ENCODE data around the gene BEST1. TPM values are rescaled to one million over a fixed set of nuclear protein-coding genes. Genes with fewer than 3 reads are reported as not detected.

Gene BEST1
- total RNA-seq, 4 donors from 2014 or later = 0.89 to 2.8 (median 1.5) TPM

GRCh38 chr11:61928606-61929005 lies 21.5 kb upstream of the BEST1 start:
- DNase-seq (ENCODE audit: low spot score in 2 of 2) = no peak
- intact Hi-C loops (cut with DNase I; ENCODE audit: low total_unique reads) = no loop called here
- no peak for TF ChIP-seq POLR2A (IDR thresholded peaks at IDR 0.05)
- no peak for TF ChIP-seq CTCF (IDR thresholded peaks at IDR 0.05)
- H3K4me3 ChIP-seq (ENCODE audit: low read depth, poor library complexity, severe bottlenecking) = no peak overlapping the region

- H3K4me3 ChIP-seq (ENCODE audit: low read depth, poor library complexity, severe bottlenecking) = no peak overlapping the region
- no peak for DNase-seq (ENCODE audit: low spot score in 2 of 2)
- intact Hi-C loops (cut with DNase I; ENCODE audit: low total_unique reads) = no loop called here
- TF ChIP-seq POLR2A (IDR thresholded peaks at IDR 0.05) = no peak
- WGBS, 2 donors = 83 to 93% methylated on average over 3 of the region's 3 CpGs
Measured at GRCh38 chr11:61930933-61931332, 19.2 kb upstream of the BEST1 start.

DNA sequence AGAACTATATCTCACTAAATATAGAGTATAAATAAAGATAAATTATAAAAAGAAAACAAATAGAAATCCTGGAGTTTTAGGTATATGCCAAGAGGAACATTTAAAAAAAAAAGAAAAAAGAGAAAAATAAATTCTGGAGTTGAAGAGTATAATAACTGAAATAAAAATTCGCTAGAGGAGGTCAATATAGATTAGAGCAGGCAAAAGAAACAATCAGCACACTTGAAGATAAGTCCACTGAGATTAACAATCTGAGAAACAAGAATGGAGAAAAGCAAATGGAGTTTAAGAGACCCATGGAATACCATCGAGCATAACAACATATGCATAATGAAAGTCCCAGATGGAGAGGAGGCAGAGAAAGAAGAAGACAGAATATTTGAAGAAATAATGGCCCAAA lies 14.3 kb upstream of the BEST1 start:
- DNase-seq (ENCODE audit: low spot score in 2 of 2) = no peak
- no peak overlapping the region for H3K4me3 ChIP-seq (ENCODE audit: low read depth, poor library complexity, severe bottlenecking)
- intact Hi-C loops (cut with DNase I; ENCODE audit: low total_unique reads) = no loop called here
- WGBS, 2 donors = 80 to 86% methylated on average over 2 of the region's 2 CpGs
- no peak for TF ChIP-seq CTCF (IDR thresholded peaks at IDR 0.05)
- no peak for TF ChIP-seq POLR2A (IDR thresholded peaks at IDR 0.05)

- WGBS, 2 donors = 89 to 94% methylated on average over 10 of the region's 10 CpGs
- DNase-seq (ENCODE audit: low spot score in 2 of 2) = peak in 1 of 2 donors; percentile 57
- TF ChIP-seq CTCF (IDR thresholded peaks at IDR 0.05) (no peak), POLR2A (IDR thresholded peaks at IDR 0.05) (no peak)
- no peak overlapping the region for H3K4me3 ChIP-seq (ENCODE audit: low read depth, poor library complexity, severe bottlenecking)
- intact Hi-C loops (cut with DNase I; ENCODE audit: low total_unique reads) = no loop called here
Measured at GRCh38 chr11:61940466-61940865, 9.7 kb upstream of the BEST1 start.

DNA sequence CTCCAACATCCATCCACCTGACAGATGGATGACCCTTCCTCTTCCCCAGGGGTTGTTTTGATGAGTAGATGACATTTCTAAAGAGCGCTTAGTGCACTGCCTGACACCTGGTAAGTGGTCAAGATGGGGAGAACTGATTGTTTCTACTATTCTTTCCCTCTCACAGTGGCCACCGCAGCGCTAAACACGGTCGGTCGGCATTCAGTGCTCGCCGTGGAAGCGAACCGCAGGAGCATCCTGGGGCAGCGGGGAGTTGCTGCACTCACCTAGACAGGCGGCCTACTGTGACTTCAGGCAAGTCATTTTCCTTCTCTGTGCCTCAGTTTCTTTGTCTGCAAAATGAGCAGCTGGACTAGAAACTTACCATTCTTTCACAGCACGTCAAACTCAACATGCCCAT lies 5.0 kb upstream of the BEST1 start:
- 94% methylated on average over 13 of the region's 13 CpGs for WGBS, 2 donors
- DNase-seq (ENCODE audit: low spot score in 2 of 2) = peak in 1 of 2 donors; percentile 79
- TF ChIP-seq CTCF (IDR thresholded peaks at IDR 0.05) = no peak
- TF ChIP-seq POLR2A (IDR thresholded peaks at IDR 0.05) = no peak
- H3K4me3 ChIP-seq (ENCODE audit: low read depth, poor library complexity, severe bottlenecking) = no peak overlapping the region
- intact Hi-C loops (cut with DNase I; ENCODE audit: low total_unique reads) = loop anchor here (5.0 kb wide), 1 partner anchor 48 kb away; no protein-coding TSS in a partner anchor

DNA sequence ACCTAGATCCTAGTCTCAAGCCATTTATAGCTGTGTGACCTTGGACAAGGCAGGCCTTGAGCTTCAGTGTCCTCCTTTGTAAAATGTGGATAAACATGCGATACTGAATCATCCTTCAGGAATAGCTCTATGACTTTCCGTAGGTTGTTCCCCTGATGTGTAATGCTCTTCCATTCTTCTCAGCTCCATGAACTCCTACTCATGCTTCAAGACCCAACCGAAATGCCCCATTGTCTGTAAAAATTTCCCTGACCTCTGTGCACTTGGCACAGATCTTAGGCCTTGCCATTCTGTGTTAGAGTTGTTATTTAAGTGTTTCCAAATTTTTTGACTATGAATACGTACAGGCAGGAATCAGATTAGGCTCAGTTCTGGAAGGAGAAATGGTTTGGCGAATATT lies 3.3 kb upstream of the BEST1 start:
- 93 to 96% methylated on average over 5 of the region's 5 CpGs for WGBS, 2 donors
- TF ChIP-seq POLR2A (IDR thresholded peaks at IDR 0.05) (no peak), CTCF (IDR thresholded peaks at IDR 0.05) (no peak)
- intact Hi-C loops (cut with DNase I; ENCODE audit: low total_unique reads) = loop anchor here (5.0 kb wide), 1 partner anchor 50 kb away; no protein-coding TSS in a partner anchor
- H3K4me3 ChIP-seq (ENCODE audit: low read depth, poor library complexity, severe bottlenecking) = no peak overlapping the region
- DNase-seq (ENCODE audit: low spot score in 2 of 2) = no peak
